Stimulated activated CD8-positive, alpha-beta memory T cell treated with anti-CD3 and anti-CD28 coated beads, Interleukin-12 subunit alpha, Interleukin-12 subunit beta, amount 100 ng/mL, for 1 hour (primary cell): ENCODE data around the gene KIAA0825.

Source experiments
- DNase-seq: peaks from one replicate; pipeline ENCODE4 v3.0.0-alpha.2; 2020; ENCODE audit warnings: low read depth

The KIAA0825 gene

DNA sequence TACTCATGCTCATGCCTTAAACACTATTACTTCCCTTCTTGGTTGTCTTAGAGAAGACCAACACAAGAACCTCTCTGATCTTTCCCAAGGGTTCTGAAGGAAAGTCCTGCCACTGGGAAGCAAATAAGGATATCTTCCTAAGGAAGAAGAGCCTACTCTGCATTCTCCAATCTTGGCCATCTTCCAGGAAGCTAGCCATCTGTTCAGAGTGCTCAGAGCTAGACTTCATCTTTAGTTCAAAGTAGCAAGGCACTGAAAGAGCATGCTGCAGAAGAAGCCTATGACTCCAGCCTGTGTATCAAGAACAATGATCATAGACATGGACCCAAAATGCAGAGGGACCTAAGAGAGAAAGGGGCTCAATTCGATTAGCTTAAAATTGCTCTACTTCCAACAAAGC is 114.7 kb downstream of the KIAA0825 start:
- no peak for DNase-seq

DNA sequence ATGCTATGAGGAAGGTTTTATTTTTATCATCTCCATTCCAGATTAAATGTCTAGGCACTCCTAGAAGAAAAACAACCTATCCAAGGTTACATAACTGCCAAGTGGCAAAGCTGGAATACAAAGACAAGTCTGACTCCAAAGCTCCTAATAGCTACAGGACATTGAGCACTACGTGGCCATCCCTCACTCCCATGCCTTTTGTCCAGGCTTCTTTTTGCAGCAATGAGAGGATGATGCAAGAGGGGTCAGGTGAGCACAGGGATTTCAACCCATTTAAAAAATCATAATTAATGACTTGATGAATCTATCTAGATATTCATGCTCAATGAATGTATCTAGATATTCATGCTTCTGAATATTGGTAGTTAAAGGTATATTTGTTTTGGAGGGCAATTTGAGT is 117.0 kb downstream of the KIAA0825 start:
- no peak for DNase-seq

DNA sequence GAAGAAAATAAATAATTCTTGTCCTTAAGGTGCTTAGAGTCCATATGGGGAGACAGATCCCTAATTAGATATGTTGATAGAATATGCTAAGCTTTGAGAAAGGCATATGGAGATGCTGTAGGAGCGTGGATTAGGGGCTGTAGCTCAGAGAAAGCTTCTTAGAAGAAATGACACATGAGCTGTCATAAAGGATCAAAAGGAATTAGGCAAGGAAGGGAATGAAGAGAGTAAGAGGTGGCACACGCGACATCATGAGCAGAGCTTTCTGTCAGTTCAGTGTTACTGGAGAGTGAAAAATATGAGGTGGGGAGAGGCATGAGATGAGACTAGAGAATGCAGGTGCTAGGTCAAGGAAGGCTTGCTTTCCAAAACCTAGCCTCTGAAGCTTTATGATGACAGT is 118.6 kb downstream of the KIAA0825 start:
- DNase-seq: no peak

DNA sequence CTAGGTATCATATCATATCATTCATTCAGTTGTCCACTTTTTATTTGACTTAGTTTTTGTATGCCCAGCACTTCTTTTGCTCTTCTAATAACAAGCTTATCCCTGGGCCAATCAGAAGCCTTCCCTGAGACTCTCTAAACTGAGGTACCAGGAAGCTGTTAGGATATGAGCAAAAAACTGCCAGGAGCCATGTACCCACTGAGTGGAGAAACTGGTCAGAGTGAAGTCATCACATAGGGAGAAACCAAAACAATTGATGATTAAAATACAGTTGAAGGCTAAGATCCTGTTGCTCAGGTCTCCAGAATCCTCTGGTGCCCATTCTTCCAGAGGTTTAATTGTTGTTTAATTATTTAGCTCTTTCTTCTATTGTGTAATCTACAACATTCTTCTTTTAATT is 120.2 kb downstream of the KIAA0825 start:
- DNase-seq: no peak

- no peak for DNase-seq
Measured at GRCh38 chr5:94485067-94485466, 133.3 kb downstream of the KIAA0825 start.

DNA sequence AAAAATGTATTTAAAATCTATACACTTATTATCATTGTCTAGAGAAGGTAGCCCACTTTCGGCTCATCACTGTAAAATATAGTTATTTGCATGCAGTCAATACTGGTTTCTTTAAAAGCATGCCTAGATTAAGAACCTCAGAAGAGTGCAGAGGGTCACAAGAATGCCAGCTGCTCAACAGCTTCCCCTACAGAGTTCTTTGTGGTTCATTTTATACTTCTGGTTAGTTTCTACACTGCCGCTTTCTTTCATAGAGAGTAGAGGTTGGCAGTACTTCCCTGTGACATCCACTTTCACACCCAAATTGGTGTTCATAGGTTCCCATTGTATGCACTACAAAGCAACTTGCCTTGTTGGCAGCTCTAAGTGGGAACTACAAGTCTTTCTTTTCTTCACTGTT is 137.3 kb downstream of the KIAA0825 start:
- no peak for DNase-seq

- DNase-seq: no peak
Measured at GRCh38 chr5:94480486-94480885, 137.9 kb downstream of the KIAA0825 start.

DNA sequence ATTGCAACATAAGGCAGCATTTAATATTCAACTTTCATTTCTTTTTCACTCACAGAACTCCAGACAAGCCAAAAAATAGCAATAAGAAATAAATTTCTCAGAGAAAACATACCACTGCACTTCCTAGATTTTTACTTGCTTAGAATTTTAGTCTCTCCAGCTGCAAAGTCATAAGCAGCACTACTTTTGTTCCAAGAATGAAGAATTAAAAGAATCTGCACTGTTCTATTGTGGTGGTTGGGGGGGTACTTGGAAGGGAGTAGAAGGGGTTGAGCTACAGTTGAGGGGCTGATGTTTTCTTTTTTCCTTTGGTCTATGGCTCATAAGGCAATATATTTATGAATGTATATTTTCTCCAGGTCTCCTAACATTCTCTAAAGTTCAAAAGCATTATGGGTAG is 144.5 kb downstream of the KIAA0825 start:
- no peak for DNase-seq

DNA sequence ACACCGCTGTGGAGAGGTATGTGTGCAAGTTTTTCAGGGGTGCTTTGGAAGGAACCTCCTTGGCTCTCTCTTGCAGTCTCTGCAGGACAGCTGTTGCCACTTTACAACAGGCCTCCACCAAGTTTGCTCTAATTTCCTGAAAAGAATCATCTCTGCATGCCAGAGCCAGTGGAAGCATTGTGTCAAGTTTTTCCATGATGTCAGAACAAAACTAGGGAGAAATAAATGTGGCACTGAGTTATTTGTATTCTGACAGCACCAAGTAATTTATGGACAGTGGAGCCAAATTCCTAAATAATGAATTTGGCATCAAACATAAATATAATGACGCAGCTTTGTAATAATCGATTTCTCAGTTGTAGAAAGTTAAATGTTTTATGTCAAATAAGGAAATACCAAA is 146.9 kb downstream of the KIAA0825 start:
- DNase-seq: no peak

DNA sequence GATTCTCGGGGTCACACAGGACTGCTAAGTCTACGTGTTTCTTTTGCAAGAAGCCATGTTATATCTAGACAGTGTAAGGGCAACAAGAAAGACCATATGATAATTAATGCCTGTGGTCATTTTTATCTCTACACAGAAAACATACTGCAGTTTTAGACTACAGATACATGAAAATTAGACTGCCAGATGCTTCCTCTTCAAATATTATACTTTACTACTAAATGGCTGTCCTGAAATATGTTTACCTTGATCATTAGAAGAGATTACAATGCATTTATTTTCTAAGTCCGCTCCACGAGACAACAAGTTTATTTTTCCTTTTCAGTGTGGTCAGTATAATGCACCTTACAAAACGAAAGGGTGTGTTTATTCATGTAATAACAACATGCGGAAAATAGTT is 147.6 kb downstream of the KIAA0825 start:
- DNase-seq: no peak

DNA sequence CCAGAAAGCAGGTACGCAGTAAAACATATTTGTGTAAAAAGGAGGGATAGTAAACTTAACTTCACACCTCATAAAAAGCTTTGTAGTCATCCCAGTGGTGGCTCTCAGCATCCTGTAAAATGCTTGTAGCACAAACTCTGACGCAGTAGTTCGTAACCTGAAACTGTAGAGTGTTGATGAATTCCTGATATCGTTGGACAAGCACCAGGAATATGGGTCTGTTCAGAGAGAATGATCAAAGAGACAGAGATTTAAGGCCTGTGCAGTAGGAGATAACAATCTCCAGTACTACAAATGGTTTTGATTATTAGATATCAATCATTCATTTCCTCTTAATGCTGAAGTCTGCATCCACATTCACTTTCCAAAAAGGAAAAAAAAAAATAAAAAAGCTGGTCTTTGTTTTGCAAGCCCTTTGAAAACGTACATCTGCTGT is 148.5 kb downstream of the KIAA0825 start:
- DNase-seq: no peak

- DNase-seq: no peak
Measured at GRCh38 chr5:94467954-94468930, 150.2 kb downstream of the KIAA0825 start.

DNA sequence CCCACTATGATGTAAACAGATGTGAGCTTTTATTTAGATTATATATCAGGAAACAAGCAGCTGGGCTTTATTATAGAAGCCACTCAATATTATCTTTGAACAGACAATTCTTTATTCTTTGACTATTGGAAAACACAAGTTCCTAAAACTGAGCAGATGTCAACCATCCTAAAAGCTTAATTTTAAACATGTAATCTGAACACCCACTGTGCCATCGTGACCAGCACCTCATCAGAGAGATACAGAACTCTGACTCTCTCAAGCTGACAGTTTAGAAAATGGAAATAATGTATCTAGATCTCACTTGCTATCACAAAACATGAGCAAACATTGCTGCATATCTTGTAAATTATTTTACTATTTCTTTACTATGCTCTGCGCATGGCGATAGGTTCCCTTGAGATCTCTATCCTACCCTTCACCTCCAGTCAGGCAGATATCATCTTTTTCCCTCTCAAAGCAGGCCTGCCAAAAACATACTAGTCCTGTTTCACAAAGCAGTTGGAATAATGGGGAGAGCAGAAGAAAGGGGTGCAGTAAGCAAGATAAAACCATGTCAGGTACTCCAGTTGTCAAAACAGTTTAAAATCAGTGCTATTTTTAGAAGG is 151.0 kb downstream of the KIAA0825 start:
- DNase-seq: no peak

- no peak for DNase-seq
Measured at GRCh38 chr5:94463739-94464138, 154.7 kb downstream of the KIAA0825 start.

DNA sequence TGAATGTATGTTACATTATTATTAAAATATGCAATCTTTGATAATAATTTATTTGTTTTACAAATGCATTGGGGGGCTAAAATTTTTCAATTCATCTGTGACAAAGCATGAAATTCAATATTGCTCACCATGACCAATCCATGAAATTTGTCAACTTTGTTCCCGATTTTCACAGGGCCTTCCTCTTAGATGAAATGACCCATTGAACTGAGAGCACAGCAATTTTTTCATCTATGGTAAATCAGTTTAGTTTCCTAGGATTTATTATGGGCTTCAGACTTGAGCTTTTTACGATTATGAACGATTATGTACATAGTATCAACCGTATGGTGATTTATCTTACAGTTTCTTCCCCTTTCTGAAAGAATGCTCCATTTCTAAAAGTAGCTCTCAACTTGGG is 157.3 kb downstream of the KIAA0825 start:
- DNase-seq: no peak

DNA sequence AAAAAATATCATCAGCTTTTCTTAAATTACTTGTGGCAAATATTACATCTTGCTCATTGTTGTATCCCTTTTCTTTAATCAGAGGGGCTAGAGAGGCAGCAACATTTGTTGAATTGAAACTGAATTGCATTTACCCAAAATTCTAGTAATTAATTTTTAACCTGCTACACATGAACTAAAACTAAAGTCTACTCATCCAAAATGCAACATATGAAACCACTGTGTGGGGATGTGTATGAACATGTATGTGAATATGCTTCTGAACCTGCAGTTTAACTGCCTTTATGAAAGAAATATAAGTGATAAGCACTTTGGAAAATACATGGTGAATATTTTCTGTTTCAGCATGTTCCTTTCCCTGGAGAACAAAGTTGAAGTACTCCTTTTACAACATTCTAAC is 158.5 kb downstream of the KIAA0825 start:
- no peak for DNase-seq

DNA sequence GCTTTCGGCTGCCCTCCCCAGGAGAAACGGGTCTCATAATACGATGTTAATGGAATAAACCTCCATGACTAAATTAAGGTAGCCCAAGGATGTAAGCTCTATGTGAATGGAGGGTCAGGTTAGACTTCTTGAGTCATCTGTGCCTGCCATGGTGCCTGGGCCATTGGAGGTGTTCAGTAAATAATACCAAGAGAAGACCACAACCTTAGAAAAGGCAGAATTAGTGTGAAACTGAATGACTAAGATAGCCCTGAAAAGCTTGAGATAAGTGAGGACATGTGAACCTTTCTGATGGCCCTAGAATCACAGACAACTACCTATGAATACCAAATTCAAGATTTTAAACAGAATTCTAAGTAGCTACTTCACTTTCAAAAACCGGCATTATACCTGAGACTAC is 160.6 kb downstream of the KIAA0825 start:
- DNase-seq: no peak

GRCh38 chr5:94445726-94446125 is 172.7 kb downstream of the KIAA0825 start:
- DNase-seq: no peak

- DNase-seq: no peak
Measured at GRCh38 chr5:94442991-94443390, 175.4 kb downstream of the KIAA0825 start.

GRCh38 chr5:94442076-94442475 is 176.3 kb downstream of the KIAA0825 start:
- no peak for DNase-seq

- DNase-seq: no peak
Measured at GRCh38 chr5:94440015-94440414, 178.4 kb downstream of the KIAA0825 start.

DNA sequence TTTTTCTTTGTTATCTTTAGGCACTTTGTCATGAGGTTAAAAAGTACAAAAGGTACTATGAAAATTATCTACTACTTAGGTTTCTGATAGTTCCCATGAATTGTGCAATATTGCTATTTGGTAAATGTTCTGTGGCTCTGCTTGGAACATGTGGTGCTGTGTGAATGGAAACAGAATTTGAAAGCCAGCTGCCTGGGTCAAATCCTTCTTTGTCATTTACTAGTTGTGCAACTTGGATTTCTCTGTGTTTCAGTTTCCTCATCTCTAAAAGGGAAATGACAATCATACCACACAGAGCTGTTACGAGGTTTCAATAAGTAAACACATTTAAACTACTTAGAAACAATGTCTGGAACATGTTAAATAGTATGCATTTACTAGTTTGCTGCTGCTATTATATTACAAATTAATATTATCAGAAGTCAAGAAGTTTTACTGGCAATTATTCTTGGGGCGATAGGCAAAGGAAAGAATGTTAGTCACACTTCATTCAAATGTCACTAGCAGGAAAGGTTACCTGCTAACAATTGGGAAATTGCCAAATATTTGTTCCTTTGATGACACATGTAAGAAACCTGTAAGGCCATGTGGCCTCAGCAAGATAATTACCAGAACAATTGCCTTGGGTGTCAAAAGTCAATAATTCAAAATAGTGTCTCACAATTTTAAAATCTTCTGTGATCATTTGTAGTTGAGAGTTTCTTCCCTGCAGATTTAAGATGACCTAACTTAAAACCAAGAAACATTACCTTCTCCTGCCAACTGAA is 184.8 kb downstream of the KIAA0825 start:
- DNase-seq: no peak

DNA sequence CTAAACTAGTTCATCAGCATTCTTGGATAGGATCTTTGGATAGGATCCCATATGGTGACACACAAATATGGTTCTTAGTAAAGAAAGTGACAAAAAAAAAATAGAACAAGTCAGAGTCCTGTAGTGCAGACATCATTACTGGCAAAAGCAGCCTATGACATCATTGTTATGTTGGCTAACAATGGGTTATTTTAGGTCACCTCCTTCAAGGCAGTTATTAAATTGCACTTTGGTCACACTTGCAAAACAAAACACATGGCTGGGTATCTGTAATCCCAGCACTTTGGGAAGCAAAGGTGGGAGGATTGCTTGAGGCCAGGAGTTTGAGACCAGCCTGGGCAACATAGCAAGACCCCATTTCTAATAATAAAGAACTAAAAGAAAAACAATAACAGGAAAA is 185.9 kb downstream of the KIAA0825 start:
- DNase-seq: no peak
